ENCODE measurements around the gene LSM3. TPM values are rescaled to one million over a fixed set of nuclear protein-coding genes. Genes with fewer than 3 reads are reported as not detected.

LSM3 gene
- polyA plus RNA-seq, 5 donors = 13.4 to 18.9 (median 16.2) TPM

DNA sequence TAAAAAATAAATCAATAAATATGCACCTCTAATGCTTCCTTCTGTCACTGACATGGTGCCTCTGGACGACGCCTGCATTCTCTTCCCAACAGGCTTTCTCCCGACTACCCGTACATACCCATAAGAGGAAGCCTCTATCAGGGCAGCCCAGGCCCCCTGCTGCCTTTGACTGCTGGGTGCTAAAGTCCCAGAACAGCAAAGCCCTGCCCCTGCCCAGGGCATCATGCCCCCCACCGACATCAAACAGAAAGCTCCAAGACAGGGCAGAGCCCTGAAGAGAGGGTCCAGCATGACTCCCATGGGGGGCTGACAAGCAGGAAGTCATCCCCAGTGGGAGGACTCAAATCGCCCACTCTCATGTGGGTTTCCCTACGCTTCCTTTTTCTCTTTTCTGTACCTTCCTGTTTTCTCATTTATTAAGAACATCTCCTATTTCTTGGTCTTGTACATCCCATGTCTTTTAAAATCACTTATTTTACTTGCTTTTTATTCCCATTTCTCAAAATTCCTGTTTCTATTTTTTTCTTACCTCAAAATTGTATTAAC lies 23.6 kb upstream of the LSM3 start:
- DNase-seq = no peak

DNA sequence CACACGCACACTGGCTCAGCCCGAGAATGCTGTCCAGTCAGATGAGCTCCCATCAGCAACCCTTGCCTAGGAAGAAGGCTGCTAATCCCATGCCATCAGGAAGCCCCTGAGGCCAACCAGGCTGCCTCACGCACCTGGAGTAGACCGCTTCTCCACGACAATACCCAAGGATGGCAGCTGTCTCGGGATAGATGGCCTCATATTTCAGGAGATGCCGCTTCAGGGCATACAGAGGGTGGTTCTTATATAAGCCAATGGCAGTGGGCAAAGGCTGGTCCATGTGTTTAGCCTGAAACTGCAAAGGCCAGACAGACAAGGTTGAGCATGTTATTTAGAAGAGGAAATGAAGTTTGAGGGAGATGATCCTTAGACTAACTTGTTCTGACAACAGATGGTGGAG lies 22.4 kb upstream of the LSM3 start:
- no peak for DNase-seq

DNA sequence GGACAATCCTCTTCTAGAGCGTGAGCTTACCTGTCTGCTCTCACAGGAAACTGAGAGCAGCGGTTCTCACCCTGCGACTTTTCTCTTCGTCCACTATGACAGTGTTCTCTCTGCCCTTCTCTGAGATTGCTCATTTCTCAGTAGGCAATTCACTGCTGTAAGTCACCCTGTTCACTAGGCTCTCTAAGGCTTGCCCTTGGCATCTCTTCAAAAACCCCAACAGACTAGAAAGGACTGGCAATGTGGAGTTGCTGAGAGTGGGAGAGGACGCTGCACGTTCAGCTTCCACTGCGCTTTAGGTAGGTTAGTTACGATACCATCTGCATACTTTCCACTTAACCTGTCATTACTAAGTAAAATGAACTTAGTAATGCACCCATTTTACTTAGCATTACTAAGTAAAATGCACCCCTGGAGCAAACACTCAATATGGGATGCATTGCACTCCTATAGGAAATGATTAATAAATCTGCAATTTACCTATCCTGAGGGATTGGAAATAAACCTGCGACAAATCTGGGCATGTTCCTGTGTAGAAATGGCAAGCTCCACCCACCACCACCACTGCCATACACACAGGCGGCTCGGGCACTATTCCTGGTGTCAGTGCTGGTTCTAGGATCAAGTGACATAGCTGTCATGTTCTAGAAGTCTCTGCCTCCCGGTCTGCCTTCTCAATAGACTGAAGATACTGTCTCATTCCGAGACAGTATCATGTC lies 21.6 kb upstream of the LSM3 start:
- no peak for DNase-seq

GRCh38 chr3:14157951-14158350 lies 20.7 kb upstream of the LSM3 start:
- no peak for DNase-seq

- DNase-seq = no peak
Measured at GRCh38 chr3:14158370-14158769, 20.2 kb upstream of the LSM3 start.

DNA sequence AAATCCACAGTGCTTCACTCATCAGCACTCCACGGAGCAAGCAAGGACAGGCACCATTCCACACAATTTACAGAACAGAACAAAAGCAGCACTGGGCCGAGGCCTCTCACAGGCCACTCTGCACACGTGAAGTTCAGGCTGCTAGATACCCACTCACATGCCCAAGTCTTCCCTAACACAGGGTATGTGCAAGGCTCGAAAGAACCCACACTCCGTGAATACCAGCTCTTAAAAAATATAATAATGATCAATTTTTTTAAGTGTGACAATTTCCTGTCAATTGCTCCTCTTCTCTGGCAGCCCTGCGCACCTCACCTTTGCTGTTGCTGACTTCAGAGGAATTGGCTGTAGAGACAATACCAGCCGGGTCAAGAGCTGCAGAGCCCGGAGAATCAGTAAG lies 19.2 kb upstream of the LSM3 start:
- DNase-seq = no peak

- DNase-seq = no peak
Measured at GRCh38 chr3:14161282-14161681, 17.3 kb upstream of the LSM3 start.

DNA sequence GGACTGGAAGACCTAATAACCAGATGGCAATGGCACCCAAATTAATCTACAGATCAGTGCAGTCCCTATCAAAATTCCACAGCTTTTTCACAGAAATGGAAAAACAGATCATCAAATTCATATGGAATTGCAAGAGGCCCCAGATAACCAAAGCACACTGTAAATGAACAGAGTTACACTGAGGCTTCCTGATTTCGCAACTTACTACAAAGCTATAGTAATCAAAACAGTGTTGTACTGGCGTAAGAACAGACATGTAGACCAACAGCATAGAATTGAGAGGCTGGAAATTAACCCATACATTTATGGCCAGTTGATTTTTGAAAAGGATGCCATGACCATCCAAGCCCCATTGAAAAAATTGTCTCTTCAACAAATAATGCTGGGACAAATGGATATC lies 16.4 kb upstream of the LSM3 start:
- no peak for DNase-seq

GRCh38 chr3:14166877-14167603 lies 11.6 kb upstream of the LSM3 start:
- no peak for DNase-seq

GRCh38 chr3:14169435-14169834 lies 9.2 kb upstream of the LSM3 start:
- DNase-seq = no peak

- DNase-seq = no peak
Measured at GRCh38 chr3:14169871-14170270, 8.7 kb upstream of the LSM3 start.

GRCh38 chr3:14170531-14171159 lies 8.0 kb upstream of the LSM3 start:
- no peak for DNase-seq

DNA sequence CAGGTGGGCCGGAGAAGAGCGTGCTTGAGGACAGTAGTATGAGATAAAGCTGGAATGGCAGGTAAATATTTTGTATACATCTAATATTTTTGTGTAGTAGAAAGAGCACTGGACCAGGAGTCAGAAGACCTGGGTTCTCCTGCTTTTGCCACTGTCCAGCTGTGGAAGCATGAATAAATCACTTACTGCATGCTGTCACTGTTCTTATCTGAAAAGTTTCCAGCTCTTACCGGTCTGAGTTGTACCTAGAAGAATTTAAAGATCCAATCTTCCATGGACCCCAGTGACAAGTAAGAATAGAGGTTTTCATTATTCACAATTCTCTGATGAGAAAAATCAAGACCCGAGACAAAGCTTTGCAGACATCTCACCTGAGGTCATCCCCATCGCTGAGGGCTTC lies 6.1 kb upstream of the LSM3 start:
- no peak for DNase-seq

DNA sequence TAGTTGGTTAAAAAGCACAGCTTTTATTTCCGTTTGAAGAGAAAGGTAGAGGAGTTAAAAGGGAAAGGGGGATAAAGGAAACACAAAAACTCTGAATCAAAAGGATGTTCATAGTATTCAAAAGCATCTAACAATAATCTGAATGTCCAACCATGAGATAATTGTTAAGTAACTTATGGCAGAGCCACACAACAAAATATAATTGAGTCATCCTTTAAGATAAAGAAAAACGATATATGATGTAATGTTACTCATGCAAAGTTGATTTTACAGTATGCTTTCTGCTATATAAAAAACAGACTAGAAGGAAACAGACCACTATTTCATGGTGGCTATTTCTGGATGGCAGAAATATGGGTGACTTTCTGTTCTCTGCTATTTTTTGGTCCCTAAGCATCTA lies 4.1 kb upstream of the LSM3 start:
- no peak for DNase-seq

DNA sequence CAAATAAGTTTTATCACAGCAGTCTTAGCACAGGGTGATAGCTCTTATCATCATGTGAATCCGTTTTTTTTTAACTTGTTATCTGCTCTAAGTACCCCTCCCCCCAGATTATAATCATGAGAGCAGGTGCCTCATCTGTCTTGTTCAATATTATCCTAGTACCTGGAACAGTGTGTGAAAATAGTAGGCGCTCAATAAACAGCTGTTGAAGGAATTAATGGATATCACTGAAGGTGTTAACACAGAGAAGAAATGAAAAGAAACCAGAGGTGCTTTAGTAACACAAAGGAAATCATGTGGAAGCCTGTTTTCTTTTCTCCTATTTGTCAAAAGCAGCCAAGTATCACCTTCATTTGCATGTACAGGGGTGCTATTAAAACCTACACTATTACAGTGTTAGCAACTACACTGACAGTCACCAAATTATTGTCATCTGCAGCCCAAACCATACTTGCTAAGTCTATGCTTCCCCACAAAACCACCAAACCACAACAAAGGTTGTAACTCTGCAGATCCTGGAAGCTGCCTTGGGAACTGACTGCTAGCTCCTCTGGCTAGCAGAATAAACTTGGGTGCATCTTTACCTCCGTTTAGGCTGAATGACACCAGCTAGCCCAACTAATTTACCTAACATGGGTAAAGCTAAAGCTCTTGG lies 3.1 kb upstream of the LSM3 start:
- DNase-seq = no peak

GRCh38 chr3:14177580-14178246 lies 904 bp upstream of the LSM3 start:
- no peak for DNase-seq

DNA sequence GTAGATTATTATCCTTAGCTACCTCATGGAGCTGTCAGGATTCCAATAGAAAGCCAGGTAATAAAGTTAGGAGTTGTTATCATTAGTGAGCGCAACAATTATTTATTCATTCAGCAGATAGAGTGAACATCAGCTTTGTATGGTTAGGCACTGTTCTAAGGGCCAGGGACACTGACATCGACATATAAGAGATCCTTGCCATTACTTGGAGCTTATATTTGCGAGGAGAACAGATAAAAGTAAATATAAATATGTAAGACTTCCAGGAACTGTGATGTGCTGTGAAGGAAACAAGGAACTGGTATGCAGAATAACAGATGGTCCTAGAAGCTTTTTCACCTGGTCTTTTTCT lies 473 bp downstream of the LSM3 start:
- DNase-seq = no peak

DNA sequence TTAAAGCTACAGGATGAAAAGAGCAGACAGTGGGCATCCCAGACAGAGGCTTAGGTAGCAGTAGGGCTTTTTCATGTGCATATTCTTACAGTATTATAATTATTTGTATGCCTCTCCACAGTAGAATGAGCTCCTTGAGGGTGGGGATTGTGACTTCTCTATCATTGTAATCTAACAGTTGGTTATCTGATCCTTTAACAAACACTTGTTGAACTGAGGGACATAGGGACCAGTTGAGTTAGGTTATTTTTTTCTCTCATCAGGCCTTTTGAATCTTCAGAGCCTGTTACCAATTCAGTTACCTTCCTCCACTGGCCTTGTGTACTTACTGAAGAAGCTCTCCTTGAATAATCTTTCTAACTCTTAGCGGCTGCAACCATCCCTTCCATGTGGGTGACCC lies 1.2 kb downstream of the LSM3 start:
- no peak for DNase-seq

DNA sequence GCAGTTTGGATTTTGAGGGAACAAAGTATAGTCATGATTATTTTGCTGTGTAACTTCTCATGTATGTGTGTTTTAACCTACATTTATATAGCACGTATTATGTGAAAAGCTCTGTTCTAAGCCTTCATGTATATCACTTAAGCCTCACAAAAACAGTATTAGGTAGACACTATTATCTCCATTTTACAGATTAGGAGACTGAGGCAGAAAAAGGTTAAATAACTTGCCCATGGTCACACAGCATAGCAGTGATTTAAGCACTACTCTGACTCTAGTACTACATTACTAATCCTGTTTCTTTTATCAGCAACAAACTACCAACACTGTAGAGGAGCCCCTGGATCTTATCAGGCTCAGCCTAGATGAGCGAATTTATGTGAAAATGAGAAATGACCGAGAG lies 2.6 kb downstream of the LSM3 start:
- no peak for DNase-seq

DNA sequence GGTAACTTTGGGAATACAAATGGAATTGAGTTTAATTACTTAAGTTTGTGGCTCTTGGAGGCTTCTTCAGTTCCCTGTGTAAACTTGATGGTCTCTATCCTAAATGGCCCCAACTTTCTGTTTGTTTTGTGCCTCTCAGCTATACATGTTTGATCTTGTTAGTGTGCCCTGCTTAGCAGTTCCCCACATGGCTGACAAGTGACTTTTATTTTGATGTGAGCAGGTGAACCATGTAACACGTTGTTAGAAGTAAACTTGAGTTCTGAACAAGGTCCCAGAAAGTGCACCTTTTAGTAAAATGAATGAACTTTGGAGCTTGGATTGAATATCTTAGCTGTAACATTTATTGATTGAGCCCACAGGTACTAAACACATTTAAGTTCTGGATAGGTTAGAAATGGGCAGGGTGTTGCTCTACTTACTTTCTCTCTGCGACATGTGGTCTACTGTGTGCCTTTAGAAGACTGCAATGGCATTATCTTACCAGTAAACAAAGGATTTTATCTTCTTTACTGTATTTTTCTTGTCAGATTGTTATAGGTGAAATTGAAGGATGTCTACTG lies 4.5 kb downstream of the LSM3 start:
- no peak for DNase-seq

GRCh38 chr3:14186854-14187458 lies 8.3 kb downstream of the LSM3 start:
- no peak for DNase-seq
